Activated CD4-positive, alpha-beta T cell treated with anti-CD3 and anti-CD28 coated beads, Interleukin-2, Interleukin-6, amounts not matched to agents 100 ng/mL and 50 ng/mL, durations not matched to agents 16 hours and 8 hours (primary cell): ENCODE measurements around the gene PPP1R3G.
"Not testable (repeated sequence)": the region's sequence is repeated elsewhere in the genome, so short reads cannot be mapped to it uniquely, and the experiment has no call there.

Experiments used
- DNase-seq: peaks from one replicate; pipeline ENCODE4 v3.0.0-alpha.2; 2020

Gene PPP1R3G

DNA sequence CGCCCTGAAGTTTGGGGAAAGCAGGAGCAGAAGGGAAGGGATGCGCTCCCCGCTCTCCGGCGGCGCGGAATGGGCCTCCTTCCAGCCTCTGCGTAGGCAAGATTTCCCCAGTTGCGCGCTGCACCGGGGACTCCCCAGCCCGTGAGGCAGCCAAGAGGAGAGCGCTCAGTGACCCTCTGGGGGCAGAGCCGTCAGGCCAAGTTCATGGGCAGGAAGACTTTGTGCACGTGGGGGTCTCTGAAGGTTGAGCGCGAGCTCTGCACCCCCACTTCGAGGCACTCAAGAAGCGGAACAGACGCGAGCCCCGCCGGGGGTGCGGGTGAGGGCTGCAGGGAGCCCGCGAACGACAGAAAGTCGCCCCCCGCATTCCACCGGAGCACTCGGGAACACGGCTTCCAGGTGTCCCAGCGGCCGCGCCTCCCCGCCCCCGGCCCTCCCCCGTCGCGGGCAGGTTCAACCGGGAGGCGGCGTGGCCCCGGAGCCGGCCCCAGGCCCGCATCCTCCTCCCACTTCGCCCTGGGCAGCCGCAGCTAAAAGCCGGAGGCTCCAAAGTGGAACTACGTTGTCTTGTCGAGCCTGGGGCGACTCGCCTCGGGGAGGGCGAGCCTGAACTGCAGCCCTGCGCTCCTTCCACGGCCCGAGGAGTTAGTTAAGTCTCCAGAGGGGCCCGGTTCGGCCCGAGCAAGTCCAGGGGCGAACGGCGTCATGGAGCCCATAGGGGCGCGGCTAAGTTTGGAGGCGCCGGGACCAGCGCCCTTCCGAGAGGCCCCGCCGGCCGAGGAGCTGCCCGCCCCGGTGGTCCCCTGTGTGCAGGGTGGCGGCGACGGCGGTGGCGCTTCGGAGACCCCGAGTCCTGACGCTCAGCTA, at the start of gene PPP1R3G:
PPP1R3G (plus strand) TSS at position 561 of the 867 bp plus-strand sequence; CDS start at position 706, 145 bp downstream.
- no peak for DNase-seq

GRCh38 chr6:5036269-5036668, 48.9 kb upstream of the PPP1R3G start:
- no peak for DNase-seq

- DNase-seq = no peak
These were observed 43.2 kb upstream of the PPP1R3G start for GRCh38 chr6:5041955-5042354.

- no peak for DNase-seq
These were observed 42.7 kb upstream of the PPP1R3G start for GRCh38 chr6:5042436-5042835.

DNA sequence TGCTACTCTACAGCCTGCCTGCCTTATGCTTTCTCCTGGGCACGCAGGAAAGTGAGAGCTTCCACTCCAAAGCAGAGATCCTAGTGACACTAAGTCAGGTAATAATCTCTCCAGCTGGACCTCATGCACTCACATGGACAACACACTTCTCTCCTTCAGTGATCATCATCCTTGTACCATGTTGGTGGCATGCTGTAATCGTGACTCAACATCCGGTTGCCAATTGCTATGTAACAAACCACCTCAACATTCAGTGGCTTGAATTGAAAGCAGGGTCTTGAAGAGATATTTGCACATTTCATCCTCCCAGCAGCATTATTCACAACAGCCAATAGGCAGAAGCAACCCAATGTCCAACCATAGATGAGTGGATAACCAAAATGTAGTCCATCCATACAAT, 40.3 kb upstream of the PPP1R3G start:
- DNase-seq = no peak

GRCh38 chr6:5045416-5045815, 39.7 kb upstream of the PPP1R3G start:
- DNase-seq = no peak

- no peak for DNase-seq
These were observed 38.7 kb upstream of the PPP1R3G start for GRCh38 chr6:5046430-5046829.

- DNase-seq = no peak
These were observed 35.1 kb upstream of the PPP1R3G start for GRCh38 chr6:5050009-5050408.

DNA sequence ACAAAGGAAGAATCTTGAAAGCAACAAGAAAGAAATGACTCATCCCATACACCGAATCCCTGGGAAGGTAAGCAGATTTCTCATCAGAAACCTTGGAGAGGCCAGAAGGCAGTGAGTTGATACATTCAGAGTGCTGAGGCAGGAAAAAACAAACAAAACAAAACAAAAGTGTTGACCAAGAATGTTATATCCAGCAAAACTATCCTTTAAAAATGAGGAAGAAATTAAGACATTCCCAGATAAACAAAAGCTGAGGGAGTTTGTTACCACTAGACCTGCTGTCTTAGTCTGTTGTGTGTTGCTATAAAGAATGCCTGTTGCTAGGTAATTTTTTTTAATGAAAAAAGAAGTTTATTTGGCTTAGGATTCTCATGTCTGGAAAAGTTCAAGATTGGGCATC, 33.7 kb upstream of the PPP1R3G start:
- DNase-seq = no peak

DNA sequence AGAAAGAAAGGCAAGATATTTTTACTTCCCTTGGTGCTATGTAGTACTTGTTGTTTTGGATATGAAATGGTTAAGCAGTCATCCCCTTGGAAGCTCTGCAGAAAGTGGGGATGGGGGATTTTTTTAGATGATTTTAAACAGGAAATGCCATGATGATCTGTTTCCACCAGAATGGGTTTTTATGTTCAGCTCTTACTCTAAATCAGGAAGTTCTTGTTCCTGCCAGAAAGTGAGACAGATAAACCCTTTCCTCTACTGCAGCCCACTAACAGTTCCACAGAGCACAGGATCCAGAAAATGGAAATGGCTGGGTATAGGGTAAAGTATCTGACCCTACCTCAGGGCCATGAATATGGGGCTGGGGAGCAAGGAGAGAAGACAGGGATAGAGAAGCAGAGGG, 32.1 kb upstream of the PPP1R3G start:
- no peak for DNase-seq

GRCh38 chr6:5053864-5054244, 31.3 kb upstream of the PPP1R3G start:
- no peak for DNase-seq

GRCh38 chr6:5054245-5054873, 30.8 kb upstream of the PPP1R3G start:
- no peak for DNase-seq

DNA sequence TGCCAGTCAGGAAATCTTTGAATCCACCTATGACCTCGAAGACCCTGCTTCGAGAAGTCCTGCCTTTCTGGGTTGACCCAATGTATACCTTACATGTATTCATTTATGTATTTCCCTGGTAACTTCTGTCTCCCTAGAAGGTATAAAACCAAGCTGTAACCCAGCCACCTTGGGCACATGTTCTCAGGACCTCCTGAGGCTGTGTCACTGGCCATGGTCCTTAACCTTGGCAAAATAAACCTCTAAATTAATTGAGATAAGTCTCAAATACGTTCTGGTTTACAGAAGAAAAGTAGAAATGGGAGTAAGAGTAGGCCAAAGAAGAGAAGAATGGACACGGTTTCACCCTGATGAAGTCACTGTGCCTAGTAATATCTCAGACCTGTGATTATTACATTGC, 30.0 kb upstream of the PPP1R3G start:
- no peak for DNase-seq

DNA sequence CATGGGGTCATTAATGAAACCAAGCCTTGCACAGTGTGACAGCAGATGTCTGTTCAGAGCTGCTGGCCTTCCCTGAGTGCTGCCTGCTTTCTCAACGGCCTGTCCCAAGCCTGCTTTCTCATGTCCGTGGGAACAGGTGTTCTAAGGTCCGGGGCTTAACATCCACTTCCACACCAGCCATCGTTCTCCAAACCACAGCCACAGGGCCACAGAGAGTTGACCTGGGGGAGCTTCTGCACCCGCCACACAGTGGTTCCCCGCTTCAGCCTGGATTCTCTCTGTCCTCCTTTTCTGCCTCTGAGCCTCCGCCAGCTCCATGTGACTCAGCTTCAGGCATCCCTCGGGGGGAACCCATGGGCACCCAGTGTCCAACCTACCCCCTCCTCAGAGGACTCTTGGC, 26.9 kb upstream of the PPP1R3G start:
- no peak for DNase-seq

DNA sequence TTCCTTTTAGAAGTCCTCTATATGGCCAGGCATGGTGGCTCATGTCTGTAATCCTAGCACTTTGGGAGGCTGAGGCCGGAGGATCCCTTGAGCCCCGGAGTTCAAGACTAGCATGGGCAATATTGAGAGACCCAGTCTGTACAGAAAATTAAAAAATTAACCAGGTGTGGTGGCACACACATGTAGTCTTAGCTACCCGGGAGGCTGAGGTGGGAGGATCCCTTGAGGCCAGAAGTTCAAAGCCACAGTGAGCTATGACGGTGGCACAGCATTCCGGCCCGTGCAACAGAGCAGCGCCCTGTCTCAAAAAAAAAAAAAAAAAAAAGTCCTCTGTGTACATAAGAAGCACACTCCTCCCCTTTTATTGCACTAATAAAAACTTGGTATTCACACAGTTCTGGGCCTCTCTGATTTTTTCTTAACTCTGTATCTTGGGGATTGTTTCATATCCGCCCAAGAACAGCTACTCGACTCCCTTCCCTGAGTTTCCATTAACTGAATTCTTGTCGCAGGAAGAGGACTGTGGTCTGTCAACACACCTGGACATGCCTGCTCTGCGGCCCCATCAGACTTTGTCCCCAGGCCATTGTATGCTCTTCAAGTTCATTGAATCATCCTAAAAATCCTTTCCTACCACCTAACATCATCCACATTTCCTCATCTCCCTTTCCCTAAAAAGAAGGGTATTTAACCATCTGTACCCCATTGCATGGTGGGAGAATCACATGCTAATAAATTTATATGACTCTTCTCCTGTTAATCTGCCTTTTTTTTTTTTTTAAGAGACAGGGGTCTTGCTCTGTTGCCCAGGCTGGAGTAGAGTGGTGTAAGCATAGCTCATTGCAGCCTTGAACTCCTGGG, 25.9 kb upstream of the PPP1R3G start:
- DNase-seq = no peak

GRCh38 chr6:5060439-5060838, 24.7 kb upstream of the PPP1R3G start:
- not testable (repeated sequence) for DNase-seq

DNA sequence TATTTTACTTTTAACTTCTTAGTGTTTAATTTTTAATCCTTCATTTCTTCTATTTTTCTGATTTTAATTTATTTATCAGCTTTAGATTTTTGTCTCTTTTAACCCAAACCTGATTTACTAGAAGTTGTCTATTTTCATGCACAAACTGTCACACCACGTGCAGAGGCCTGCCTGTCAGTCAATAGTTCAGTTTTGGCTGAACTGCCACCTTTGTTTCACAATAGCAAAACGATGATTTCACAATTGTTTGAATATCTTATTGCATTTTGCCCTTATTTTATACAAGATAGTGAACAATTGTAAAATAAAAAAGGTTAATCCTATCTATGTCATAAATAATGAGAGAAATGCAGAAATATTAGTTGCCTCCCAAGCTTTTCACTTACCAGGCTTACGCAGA, 24.0 kb upstream of the PPP1R3G start:
- DNase-seq = no peak

DNA sequence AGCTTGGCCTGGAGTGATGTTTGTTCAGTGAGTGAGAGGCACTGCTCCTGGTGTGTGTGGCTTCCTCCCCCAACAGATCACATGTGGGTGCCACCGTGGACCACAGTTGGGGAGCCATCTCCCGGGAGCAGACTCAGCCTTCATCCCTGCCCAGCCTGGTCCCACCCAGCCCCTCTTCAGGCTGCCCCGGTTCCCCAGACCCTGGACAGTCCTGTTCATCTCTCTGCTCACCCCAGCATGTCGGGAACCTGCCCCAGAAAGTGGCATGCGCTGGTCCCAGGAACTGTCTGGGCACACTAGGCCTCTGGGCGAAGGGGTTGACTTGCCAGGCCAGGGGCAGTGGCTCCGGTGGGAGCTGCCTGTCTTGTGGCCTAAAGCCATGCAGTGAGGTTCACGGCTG, 21.5 kb upstream of the PPP1R3G start:
- no peak for DNase-seq

DNA sequence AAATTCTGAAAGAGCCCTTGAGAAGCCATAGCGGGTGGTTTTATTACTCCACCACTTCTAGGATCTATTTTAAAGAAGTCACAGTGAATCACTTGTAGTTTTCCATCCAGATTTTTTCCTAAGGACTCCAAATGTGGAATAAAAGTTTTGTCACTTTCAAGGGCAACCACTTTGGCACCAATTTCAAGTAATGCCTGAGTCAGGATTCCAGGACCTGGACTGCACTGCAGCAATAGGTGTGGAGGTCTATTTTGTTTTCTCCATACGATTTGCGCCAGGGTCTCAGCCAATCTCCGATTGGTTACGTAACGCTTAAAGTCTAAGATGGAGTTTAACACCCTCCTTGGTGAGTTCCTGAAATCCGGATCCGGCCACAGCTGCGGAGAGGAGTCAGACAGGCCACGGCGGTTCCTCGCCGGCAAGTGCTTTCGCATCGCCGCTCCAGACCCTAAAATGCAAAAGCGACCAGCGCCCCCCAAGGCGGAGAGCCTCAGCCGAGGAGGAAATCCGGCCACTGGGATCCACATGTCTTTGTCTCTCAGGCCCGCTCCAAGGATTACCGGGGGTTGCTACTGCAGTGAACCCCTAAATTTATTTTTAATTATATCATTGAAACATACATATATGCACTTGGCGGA, 18.6 kb upstream of the PPP1R3G start:
- DNase-seq = no peak

GRCh38 chr6:5067305-5067704, 17.8 kb upstream of the PPP1R3G start:
- no peak for DNase-seq

GRCh38 chr6:5068153-5068751, 16.9 kb upstream of the PPP1R3G start:
- DNase-seq = no peak

DNA sequence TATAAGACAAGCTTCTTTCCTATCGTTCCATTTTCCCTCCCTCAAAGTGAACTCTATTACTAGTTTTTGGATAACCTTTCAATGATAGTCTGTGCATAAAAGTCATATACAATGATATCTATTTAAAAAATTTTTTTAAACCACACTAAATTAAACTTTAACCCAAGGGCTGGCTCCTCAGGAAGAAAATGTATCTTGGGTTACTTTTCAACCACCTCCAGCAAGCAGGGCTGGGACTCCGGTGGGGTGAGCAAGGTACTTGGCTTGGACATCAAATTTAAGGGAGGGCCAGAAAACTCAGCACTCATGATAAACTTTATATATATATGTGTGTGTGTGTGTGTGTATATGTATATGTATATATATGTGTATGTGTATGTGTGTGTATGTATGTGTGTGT, 13.9 kb upstream of the PPP1R3G start:
- DNase-seq = no peak

GRCh38 chr6:5072440-5072839, 12.7 kb upstream of the PPP1R3G start:
- no peak for DNase-seq
